NB4 (cell line): Measurements from ENCODE around the gene GTF2F2.

Source experiments
- MAX ChIP-seq: IDR thresholded peaks from 2 replicates; pipeline ENCODE4 v1.6.1; 2011; ENCODE audit warnings: low read depth, low read length
- MYC ChIP-seq: IDR thresholded peaks from 2 replicates; pipeline ENCODE4 v1.6.1; 2011; ENCODE audit warnings: low read depth, low read length
- POLR2A ChIP-seq: IDR thresholded peaks from 2 replicates; pipeline ENCODE4 v1.6.1; 2011; ENCODE audit warnings: mild to moderate bottlenecking; ENCODE audit not compliant: insufficient read length; ENCODE audit errors: extremely low read depth
- TF ChIP-seq, protein P1 (sequence below): IDR thresholded peaks from one replicate; pipeline ENCODE4 v1.5.1; 2012; ENCODE audit warnings: low read depth, low read length

- TF ChIP-seq, protein P1, sequence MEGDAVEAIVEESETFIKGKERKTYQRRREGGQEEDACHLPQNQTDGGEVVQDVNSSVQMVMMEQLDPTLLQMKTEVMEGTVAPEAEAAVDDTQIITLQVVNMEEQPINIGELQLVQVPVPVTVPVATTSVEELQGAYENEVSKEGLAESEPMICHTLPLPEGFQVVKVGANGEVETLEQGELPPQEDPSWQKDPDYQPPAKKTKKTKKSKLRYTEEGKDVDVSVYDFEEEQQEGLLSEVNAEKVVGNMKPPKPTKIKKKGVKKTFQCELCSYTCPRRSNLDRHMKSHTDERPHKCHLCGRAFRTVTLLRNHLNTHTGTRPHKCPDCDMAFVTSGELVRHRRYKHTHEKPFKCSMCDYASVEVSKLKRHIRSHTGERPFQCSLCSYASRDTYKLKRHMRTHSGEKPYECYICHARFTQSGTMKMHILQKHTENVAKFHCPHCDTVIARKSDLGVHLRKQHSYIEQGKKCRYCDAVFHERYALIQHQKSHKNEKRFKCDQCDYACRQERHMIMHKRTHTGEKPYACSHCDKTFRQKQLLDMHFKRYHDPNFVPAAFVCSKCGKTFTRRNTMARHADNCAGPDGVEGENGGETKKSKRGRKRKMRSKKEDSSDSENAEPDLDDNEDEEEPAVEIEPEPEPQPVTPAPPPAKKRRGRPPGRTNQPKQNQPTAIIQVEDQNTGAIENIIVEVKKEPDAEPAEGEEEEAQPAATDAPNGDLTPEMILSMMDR, result no peak
- TF ChIP-seq POLR2A, result no peak
- no peak for TF ChIP-seq MAX
- TF ChIP-seq MYC, result no peak
Observed at GRCh38 chr13:45082964-45083363, 37.3 kb upstream of the GTF2F2 start.
